AG10803 (cell line): Measurements from ENCODE around the gene MAN2A2.

Experiments
- DNase-seq: peaks from one replicate; pipeline ENCODE4 v3.0.0; 2010; ENCODE audit warnings: low read depth
- H3K4me3 ChIP-seq: 2 replicates; pipeline ENCODE4 v1.5.1; 2011; ENCODE audit warnings: mild to moderate bottlenecking, low read length, control low read depth
- TF ChIP-seq, protein P1 (sequence below): conservative IDR thresholded peaks from 2 replicates; pipeline ENCODE4 v1.5.1; 2011; ENCODE audit warnings: mild to moderate bottlenecking, low read length, control low read depth, inconsistent platforms

Gene MAN2A2

DNA sequence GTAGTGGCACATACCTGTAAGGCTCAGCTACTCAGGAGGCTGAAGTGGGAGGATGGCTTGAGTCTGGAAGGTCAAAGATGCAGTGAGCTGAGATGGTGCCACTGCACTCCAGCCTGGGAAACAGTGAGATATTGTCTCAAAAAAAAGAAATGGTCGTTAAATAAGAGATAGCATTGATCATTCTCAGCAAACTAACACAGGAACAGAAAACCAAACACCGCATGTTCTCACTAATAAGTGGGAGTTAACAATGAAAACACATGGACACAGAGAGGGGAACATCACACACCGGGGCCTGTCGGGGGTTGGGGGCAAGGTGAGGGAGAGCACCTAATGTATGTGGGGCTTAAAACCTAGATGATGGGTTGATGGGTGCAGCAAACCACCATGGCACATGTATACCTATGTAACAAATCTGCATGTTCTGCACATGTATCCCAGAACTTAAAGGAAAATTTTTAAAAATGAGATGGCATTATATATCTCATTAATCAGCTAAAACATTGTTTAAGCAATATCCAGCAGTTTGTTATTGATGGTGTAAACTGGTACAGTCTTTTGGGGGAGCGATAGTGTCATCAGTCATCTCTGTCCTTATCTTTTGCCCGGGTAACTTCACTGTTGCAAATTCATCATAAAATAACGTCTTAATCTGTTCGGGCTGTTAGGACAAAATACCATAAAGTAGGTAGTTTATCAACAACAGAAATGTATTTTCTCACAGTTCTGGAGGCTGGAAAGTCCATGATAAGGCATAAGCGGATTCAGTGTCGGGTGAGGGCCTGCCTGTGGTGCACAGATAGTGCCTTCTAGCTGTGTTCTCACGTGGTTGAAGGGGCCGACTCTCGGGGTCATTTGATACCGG is 1.7 kb upstream of the MAN2A2 start:
- TF ChIP-seq, protein P1, sequence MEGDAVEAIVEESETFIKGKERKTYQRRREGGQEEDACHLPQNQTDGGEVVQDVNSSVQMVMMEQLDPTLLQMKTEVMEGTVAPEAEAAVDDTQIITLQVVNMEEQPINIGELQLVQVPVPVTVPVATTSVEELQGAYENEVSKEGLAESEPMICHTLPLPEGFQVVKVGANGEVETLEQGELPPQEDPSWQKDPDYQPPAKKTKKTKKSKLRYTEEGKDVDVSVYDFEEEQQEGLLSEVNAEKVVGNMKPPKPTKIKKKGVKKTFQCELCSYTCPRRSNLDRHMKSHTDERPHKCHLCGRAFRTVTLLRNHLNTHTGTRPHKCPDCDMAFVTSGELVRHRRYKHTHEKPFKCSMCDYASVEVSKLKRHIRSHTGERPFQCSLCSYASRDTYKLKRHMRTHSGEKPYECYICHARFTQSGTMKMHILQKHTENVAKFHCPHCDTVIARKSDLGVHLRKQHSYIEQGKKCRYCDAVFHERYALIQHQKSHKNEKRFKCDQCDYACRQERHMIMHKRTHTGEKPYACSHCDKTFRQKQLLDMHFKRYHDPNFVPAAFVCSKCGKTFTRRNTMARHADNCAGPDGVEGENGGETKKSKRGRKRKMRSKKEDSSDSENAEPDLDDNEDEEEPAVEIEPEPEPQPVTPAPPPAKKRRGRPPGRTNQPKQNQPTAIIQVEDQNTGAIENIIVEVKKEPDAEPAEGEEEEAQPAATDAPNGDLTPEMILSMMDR: no peak

DNA sequence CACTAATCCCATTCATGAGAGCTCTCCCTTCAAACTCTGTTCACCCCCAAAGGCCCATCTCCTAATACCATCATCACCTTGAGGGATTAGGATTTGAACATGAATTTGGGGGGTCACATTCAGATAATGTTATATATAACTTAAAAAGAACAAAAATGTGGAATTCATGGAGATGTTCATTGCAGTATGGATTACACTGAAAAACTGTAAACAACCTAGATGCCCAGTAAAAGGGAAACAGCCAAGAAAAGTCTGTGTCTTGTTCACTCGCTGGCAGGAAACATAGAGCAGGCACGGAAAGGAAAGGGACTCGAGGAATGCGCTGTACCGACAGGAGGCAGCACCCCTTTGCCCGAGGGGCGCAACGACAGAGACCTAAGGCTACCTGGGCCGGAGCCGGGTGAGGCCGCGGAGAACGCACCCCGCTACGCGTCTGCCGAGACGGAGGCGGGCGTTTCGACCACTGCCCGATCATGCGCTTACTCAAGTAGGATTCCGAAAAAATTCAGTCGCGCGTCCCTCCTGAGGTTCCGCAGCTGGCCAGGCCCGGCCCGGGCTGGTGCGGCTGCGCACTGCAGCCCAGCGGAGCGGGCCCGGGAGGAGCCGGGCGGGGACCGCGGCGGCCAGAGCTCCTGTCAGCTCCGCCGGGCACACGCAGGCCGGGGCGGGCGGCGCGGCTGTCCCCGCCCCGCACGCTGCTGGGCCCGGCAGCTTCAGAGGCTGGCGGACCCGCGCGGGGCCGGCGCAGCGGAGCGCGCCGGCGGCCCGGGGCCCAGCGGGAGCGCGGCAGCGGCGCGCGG is 862 bp upstream of the MAN2A2 start:
- TF ChIP-seq, protein P1: peak; percentile 76
- H3K4me3 ChIP-seq: peak overlapping the region; percentile 80
- DNase-seq: peak; percentile 76

More for the DNA sequence above, 1.7 kb upstream of the MAN2A2 start:
- no peak for DNase-seq
- H3K4me3 ChIP-seq: peak overlapping the region; percentile 80

DNA sequence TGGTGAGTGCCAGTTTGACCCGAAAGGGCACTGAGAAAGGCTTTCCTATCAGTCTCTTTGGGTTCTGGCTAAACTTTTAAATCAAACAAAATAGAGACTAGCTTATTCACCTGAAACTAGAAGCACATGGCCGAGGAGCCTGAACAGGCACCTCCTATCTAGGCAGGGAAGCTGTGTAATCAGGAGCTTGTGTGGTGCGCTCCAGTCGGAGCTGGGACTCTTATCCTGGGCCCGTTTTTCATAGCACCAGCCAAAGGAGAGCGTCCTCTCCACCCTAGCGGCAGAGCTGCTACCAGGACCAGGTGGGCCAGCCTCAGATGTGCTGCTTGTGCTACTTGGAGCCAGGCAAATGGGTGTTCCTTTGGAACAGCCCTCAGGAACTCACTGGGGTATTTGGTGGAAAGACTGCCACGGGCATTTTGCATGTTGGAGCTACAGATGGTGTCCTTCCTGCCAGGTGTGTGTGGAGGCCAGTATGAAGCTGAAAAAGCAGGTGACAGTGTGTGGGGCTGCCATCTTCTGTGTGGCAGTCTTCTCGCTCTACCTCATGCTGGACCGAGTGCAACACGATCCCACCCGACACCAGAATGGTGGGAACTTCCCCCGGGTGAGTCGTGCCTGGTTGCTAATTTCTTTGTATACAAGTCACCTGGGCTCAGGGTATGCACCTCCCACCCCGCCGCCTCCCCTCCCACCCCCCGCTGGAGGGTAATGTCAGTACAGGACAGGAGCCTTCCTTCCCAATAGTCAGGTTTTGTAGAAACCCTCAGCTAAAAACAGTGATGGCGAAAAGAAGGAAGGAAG is 833 bp downstream of the MAN2A2 start:
- peak overlapping the region; percentile 77 for H3K4me3 ChIP-seq
- DNase-seq: no peak
- TF ChIP-seq, protein P1: no peak

DNA sequence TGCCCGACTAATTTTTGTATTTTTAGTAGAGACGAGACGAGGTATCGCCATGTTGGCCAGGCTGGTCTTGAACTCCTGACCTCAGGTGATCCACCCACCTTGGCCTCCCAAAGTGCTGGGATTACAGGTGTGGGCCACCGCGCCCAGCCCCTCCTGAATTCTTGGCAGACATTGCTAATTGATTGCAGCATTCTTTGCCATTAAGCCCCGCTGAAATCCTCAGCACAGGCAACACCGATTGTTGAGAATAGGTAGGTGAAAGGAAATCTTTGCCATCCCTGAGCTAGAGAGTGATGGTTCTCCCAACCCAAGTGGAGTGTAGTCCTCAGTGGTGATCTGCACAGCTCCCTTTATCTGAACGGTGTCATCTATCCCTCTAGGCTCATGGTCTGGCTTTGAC is 1.6 kb downstream of the MAN2A2 start:
- H3K4me3 ChIP-seq: no peak overlapping the region
- DNase-seq: no peak
- TF ChIP-seq, protein P1: no peak

DNA sequence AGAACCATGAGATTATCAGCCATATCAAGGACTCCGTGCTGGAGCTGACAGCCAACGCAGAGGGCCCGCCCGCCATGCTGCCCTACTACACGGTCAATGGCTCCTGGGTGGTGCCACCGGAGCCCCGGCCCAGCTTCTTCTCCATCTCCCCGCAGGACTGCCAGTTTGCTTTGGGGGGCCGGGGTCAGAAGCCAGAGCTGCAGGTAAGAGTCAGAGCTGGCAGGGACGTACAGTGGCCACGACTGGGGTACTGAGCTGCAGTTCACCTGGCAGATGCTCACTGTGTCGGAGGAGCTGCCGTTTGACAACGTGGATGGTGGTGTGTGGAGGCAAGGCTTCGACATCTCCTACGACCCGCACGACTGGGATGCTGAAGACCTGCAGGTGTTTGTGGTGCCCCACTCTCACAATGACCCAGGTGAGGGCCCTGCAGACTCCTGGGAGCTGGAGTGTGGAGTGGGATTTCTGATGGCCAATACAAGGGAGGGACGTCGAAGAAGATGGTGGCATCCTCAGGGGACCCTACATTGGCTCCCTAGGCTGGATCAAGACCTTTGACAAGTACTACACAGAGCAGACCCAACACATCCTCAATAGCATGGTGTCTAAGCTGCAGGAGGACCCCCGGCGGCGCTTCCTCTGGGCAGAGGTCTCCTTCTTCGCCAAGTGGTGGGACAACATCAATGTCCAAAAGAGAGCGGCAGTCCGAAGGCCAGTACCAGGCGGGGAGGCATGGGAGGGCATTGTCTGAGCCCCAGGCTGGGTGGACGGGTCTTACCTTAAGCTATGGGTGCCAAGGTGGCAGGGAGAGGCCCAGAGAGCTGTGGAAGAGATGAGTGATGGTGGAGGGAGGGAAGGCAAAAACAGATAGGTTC is 2.4 kb downstream of the MAN2A2 start:
- no peak overlapping the region for H3K4me3 ChIP-seq
- DNase-seq: no peak
- TF ChIP-seq, protein P1: no peak

DNA sequence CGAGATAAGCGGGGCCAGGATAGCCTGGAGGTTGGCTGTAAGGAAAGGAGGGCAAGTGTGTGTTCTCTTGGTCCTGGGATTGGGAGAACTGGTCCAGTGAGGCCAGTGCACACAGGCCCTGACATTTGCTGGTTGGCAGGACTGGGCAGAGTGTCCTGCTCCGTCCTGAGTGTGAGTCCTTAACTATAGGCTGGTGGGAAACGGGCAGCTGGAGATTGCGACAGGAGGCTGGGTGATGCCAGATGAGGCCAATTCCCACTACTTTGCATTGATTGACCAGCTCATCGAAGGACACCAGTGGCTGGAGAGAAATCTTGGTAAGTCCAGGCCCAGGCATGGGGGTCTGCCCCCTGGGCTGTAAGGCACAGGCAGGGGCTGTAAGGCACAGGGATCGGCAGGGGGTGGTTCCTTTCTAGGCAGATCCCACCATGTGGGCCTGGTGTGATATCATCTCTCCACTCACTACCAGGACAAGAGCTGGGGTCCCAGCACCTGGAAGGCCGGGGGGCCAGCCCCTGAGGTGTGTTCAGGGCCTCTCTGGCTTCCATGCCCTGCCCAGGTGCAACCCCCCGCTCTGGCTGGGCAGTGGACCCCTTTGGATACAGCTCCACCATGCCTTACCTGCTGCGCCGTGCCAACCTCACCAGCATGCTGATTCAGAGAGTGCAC is 3.2 kb downstream of the MAN2A2 start:
- no peak overlapping the region for H3K4me3 ChIP-seq
- TF ChIP-seq, protein P1: no peak
- DNase-seq: no peak
